ENCODE data around the gene PCSK4. TPM values are rescaled to one million over a fixed set of nuclear protein-coding genes. Genes with fewer than 3 reads are reported as not detected.
A peak's percentile ranks its signal among the peaks of the same experiment; 100 is the strongest.
"Not testable (repeated sequence)": the region's sequence is repeated elsewhere in the genome, so short reads cannot be mapped to it uniquely, and the experiment has no call there.

PCSK4 gene
- polyA plus RNA-seq, 5 donors: 2.7 to 6.0 (median 3.7) TPM

GRCh38 chr19:1441677-1442438, 48.3 kb downstream of the PCSK4 start:
- DNase-seq: no peak

DNA sequence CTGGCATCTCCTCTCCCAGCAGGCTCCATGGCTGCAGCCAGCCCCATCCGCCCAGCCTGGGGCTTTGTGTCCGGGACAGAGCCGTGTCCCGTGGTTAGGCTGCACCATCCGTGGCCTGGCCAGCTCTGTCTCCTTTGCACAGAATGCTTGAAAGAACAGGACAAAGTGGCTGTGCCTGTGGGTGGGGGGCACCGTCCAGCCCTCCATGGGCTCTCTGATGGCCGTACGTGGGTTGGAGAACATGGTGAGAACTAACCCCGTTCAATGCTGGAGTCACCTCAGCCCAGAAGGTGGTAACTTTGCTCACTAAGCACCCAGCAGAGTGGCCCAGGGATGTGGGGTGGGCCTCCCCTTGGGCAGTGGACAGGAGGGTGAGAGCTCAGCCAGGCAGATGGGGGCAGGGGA, 49.1 kb downstream of the PCSK4 start:
- no peak for DNase-seq

GRCh38 chr19:1440418-1440801, 49.7 kb downstream of the PCSK4 start:
- no peak for DNase-seq

- not testable (repeated sequence) for DNase-seq
Observed at GRCh38 chr19:1439525-1440417, 50.4 kb downstream of the PCSK4 start.

DNA sequence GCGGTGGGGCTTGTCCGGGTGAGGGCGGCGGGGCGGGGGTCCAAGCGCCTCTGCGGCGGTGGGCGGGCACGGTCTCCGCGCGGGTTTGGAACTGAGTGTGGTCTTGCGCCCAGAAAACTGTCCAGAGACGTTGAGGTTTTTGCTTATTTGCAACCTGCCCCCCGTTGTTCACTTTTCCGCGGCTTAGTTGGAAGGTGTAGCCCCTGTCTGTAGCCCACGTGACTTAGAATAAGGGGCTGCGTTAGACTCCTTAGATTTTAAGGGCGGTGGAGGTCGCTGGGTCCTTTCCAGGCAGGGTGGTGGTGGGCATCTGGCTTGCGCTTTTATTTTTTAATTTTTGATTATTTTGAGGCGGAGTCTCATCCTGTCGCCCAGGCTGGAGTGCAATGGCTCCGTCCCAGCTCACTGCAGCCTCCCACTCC, 51.2 kb downstream of the PCSK4 start:
- no peak for DNase-seq

DNA sequence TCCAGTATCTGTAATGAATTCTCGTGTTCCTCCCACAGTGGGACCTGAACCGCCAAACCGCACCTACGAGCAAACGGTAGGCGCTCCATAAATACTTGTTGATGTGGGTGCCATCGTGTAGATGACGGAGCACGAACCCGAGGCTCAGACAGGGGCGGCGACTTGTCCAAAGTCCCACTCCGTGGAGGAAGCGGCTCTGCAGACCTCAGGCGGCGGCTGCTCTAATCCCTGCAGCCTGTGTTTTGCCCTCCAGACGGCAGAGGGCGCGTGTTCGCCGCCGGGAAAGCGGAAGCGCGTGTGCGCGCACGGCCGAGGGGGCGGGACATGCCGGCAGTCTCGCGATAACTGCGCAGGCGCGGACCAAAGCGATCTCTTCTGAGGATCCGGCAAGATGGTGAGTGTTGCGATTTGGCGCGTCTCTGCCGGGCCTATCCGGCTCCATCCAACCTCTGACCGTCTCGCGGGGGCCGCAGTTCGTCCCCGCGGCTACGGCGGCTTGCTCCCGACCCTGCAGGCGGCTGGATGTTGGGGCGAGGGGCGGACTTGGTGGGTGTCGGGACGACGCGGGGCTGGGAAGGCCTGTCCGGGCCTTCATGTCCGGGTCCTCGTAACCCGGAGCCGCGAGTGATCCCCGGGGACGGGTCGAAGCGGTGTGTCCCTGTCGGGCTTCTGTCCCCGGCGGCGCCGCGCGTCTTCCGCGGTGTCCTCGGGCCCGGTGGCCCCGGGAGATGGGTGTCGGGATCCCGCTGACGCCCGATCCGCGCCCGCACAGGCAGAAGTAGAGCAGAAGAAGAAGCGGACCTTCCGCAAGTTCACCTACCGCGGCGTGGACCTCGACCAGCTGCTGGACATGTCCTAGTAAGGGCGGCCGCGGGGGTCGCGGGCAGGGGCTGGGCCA, 51.9 kb downstream of the PCSK4 start, which contains the start of gene RPS15:
Gene RPS15 (plus strand): TSS at position 362 of the 898 bp plus-strand sequence. CDS start 30 bp downstream, at position 392.
- peak; percentile 97 to 98 for DNase-seq

DNA sequence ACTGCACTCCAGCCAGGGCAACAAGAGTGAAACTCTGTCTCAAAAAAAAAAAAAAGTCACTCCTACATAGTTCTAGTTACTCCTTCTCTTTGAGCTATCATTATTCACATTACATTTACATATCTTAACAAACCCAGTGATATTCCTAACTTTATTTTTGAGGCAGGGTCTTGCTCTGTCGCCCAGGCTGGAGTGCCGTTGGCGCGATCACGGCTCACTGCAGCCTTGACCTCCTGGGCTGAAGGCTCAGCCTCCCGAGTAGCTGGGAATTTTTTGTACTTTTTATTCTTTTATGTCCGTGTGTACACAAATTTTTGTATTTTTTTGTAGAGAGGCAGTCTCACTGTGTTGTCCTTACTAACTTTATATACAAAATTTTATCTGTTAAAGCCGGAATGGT, 52.5 kb downstream of the PCSK4 start:
- DNase-seq: no peak

DNA sequence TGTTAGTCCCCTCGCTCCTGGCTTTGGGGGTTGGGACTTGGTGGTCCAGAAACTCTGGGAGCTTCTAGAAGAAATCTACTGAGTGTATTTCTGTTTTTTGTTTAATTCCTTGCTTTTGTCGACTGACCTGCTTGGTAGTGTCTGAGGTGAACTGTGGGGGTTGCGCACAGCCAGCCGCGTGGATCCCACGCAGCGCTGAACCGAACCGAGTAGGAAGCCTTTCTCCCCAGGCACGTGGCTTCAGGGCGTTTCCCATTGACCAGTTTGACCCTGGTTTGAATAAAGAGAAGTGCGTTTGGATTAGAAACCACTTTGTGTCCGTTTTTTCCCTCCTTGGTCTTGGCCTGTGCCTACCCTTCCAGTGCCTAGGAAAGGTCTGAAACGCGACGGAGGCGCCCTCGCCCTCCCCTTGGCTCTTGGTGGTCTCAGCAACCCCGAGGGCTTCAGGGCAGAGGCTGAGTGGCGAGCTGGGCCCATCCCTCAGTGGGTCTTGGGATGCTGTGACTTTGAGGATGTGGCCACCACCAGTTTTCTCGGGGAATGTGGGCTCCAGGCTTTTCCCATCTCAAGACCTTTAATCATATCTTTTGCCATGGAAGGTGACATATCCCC, 54.7 kb downstream of the PCSK4 start:
- no peak for DNase-seq

GRCh38 chr19:1434577-1435060, 55.5 kb downstream of the PCSK4 start:
- DNase-seq: no peak

DNA sequence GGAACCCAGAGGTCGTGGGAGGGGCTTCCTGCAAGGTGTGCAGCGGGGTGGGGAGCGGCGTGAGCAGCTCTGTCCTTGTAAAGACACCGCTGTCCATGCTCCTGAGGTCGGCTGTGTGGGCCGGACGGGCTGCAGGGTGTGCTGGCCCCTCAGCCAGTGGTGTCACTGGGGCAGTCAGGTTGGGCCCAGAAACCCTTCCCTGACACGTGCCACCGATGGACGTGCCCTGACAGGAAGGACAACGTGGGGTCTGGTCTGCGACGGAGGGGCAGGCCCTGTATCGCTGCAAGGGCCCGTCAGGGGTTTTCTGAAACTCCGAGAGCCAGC, 56.1 kb downstream of the PCSK4 start:
- DNase-seq: no peak

- DNase-seq: no peak
Observed at GRCh38 chr19:1433119-1434039, 56.8 kb downstream of the PCSK4 start.

- DNase-seq: no peak
Observed at GRCh38 chr19:1432507-1432887, 57.7 kb downstream of the PCSK4 start.

DNA sequence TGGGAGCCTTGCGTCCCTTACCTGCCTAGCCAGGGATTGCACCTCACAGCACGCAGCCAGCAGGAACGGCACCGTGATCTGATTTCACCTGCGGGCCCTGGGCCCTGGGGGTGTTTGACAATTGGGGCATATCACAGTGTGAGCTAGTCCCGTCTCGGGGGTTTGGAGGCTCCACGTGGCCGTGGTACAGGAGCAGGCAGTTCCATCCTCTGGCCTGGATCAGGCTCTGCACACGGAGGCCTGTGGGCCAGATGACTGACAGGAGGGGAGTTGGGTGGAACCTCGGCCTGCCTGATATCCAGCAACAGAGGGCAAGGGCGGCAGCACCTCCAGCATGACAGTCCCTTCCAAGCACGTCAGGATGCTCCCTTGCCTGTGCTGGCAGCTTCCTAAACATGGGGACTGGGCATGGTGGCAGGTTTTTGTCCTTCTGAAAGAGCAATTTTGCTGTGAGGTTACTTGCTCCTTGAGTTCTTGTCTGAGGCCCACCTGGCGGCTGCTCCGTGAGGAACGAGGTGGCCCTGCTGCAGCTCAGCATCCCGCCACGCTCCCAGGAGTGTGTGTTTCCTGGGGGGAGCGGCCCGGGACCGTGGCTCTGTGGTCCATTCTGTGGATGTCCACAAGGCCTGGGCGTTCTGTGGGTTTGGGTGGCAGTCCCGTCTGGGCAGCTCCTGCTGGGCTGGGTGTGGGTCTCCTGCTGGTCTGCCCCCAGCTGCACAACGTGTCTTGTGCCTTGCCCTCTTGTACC, 58.2 kb downstream of the PCSK4 start:
- no peak for DNase-seq

Other genes starting within 250 kb of the PCSK4 start
- gene ATP5F1D, start 248.6 kb downstream of the PCSK4 start, polyA plus RNA-seq (ENCODE audit: insufficient read depth in 1 of 5, insufficient read length in 5 of 5, low replicate concordance in 1 of 5): 100 to 1,000 TPM in 1 of 5 donors, 10 to 100 TPM in 4; 47.3 to 131 (median 76.0) TPM
- gene MIDN, start 241.8 kb downstream of the PCSK4 start, polyA plus RNA-seq (ENCODE audit: insufficient read depth in 1 of 5, insufficient read length in 5 of 5, low replicate concordance in 1 of 5): 10 to 100 TPM; 29.5 to 67.9 (median 40.8) TPM
- gene CIRBP, start 221.0 kb downstream of the PCSK4 start, polyA plus RNA-seq (ENCODE audit: insufficient read depth in 1 of 5, insufficient read length in 5 of 5, low replicate concordance in 1 of 5): 1,000 to 10,000 TPM in 1 of 5 donors, 100 to 1,000 TPM in 4; 774 to 1,053 (median 920) TPM
- gene FAM174C, start 214.8 kb downstream of the PCSK4 start, polyA plus RNA-seq (ENCODE audit: insufficient read depth in 1 of 5, insufficient read length in 5 of 5, low replicate concordance in 1 of 5): 10 to 100 TPM in 4 of 5 donors, 1 to 10 TPM in 1; 8.9 to 32.2 (median 17.2) TPM
- 1 to 10 TPM in 2 of 5 donors, under 1 TPM in 3; 0.66 to 2.1 (median 0.84) TPM for gene EFNA2, start 204.5 kb downstream of the PCSK4 start, polyA plus RNA-seq (ENCODE audit: insufficient read depth in 1 of 5, insufficient read length in 5 of 5, low replicate concordance in 1 of 5)
- gene NDUFS7, start 106.4 kb downstream of the PCSK4 start, polyA plus RNA-seq (ENCODE audit: insufficient read depth in 1 of 5, insufficient read length in 5 of 5, low replicate concordance in 1 of 5): 10 to 100 TPM; 29.8 to 76.5 (median 37.8) TPM
- gene GAMT, start 88.8 kb downstream of the PCSK4 start, polyA plus RNA-seq (ENCODE audit: insufficient read depth in 1 of 5, insufficient read length in 5 of 5, low replicate concordance in 1 of 5): 10 to 100 TPM; 18.6 to 42.1 (median 22.2) TPM
- 100 to 1,000 TPM in 1 of 5 donors, 10 to 100 TPM in 4; 86.4 to 104 (median 87.9) TPM for gene DAZAP1, start 82.8 kb downstream of the PCSK4 start, polyA plus RNA-seq (ENCODE audit: insufficient read depth in 1 of 5, insufficient read length in 5 of 5, low replicate concordance in 1 of 5)
- gene RPS15, start 52.0 kb downstream of the PCSK4 start, polyA plus RNA-seq (ENCODE audit: insufficient read depth in 1 of 5, insufficient read length in 5 of 5, low replicate concordance in 1 of 5): 1,000 to 10,000 TPM in 1 of 5 donors, 100 to 1,000 TPM in 4; 535 to 1,164 (median 663) TPM
- 1 to 10 TPM in 2 of 5 donors, under 1 TPM in 3; 0.57 to 1.2 (median 0.71) TPM for gene APC2, start 40.2 kb downstream of the PCSK4 start, polyA plus RNA-seq (ENCODE audit: insufficient read depth in 1 of 5, insufficient read length in 5 of 5, low replicate concordance in 1 of 5)
- gene C19orf25, start 11.1 kb downstream of the PCSK4 start, polyA plus RNA-seq (ENCODE audit: insufficient read depth in 1 of 5, insufficient read length in 5 of 5, low replicate concordance in 1 of 5): 10 to 100 TPM; 17.4 to 34.7 (median 20.9) TPM
- gene REEP6, start 831 bp upstream of the PCSK4 start, polyA plus RNA-seq (ENCODE audit: insufficient read depth in 1 of 5, insufficient read length in 5 of 5, low replicate concordance in 1 of 5): 1 to 10 TPM; 2.4 to 6.7 (median 3.9) TPM
- 1 to 10 TPM in 1 of 5 donors, under 1 TPM in 4; 0.38 to 1.2 (median 0.54) TPM for gene ADAMTSL5, start 22.7 kb upstream of the PCSK4 start, polyA plus RNA-seq (ENCODE audit: insufficient read depth in 1 of 5, insufficient read length in 5 of 5, low replicate concordance in 1 of 5)
- under 1 TPM; 0.14 to 0.53 (median 0.28) TPM for gene PLK5, start 33.7 kb upstream of the PCSK4 start, polyA plus RNA-seq (ENCODE audit: insufficient read depth in 1 of 5, insufficient read length in 5 of 5, low replicate concordance in 1 of 5)
- gene MEX3D, start 78.0 kb upstream of the PCSK4 start, polyA plus RNA-seq (ENCODE audit: insufficient read depth in 1 of 5, insufficient read length in 5 of 5, low replicate concordance in 1 of 5): 10 to 100 TPM; 17.1 to 42.8 (median 25.2) TPM
- 10 to 100 TPM; 35.7 to 87.1 (median 46.5) TPM for gene MBD3, start 102.5 kb upstream of the PCSK4 start, polyA plus RNA-seq (ENCODE audit: insufficient read depth in 1 of 5, insufficient read length in 5 of 5, low replicate concordance in 1 of 5)
- 100 to 1,000 TPM in 1 of 5 donors, 10 to 100 TPM in 4; 55.7 to 119 (median 83.2) TPM for gene UQCR11, start 115.1 kb upstream of the PCSK4 start, polyA plus RNA-seq (ENCODE audit: insufficient read depth in 1 of 5, insufficient read length in 5 of 5, low replicate concordance in 1 of 5)
- gene TCF3, start 162.3 kb upstream of the PCSK4 start, polyA plus RNA-seq (ENCODE audit: insufficient read depth in 1 of 5, insufficient read length in 5 of 5, low replicate concordance in 1 of 5): 100 to 1,000 TPM; 101 to 158 (median 127) TPM